ENCODE results near the gene RPL13.

The RPL13 gene

GRCh38 chr16:89536886-89537548 is 23.5 kb upstream of the RPL13 start:
- DNase-seq (ENCODE audit: extremely low read depth, low read depth), result no peak
- TF ChIP-seq CTCF (IDR thresholded peaks at IDR 0.05; ENCODE audit: low read depth, low read length), result no peak

- no peak for DNase-seq (ENCODE audit: extremely low read depth, low read depth)
- no peak for TF ChIP-seq CTCF (IDR thresholded peaks at IDR 0.05; ENCODE audit: low read depth, low read length)
Observed at GRCh38 chr16:89537549-89537925, 22.9 kb upstream of the RPL13 start.

- no peak for DNase-seq (ENCODE audit: extremely low read depth, low read depth)
- TF ChIP-seq CTCF (IDR thresholded peaks at IDR 0.05; ENCODE audit: low read depth, low read length), result no peak
Observed at GRCh38 chr16:89538286-89538685, 22.2 kb upstream of the RPL13 start.

GRCh38 chr16:89540557-89540956 is 19.9 kb upstream of the RPL13 start:
- TF ChIP-seq CTCF (IDR thresholded peaks at IDR 0.05; ENCODE audit: low read depth, low read length), result no peak
- no peak for DNase-seq (ENCODE audit: extremely low read depth, low read depth)

GRCh38 chr16:89541792-89542191 is 18.7 kb upstream of the RPL13 start:
- no peak for TF ChIP-seq CTCF (IDR thresholded peaks at IDR 0.05; ENCODE audit: low read depth, low read length)
- DNase-seq (ENCODE audit: extremely low read depth, low read depth), result no peak

- no peak for DNase-seq (ENCODE audit: extremely low read depth, low read depth)
- no peak for TF ChIP-seq CTCF (IDR thresholded peaks at IDR 0.05; ENCODE audit: low read depth, low read length)
Observed at GRCh38 chr16:89544113-89544512, 16.4 kb upstream of the RPL13 start.

GRCh38 chr16:89544713-89545043 is 15.8 kb upstream of the RPL13 start:
- TF ChIP-seq CTCF (IDR thresholded peaks at IDR 0.05; ENCODE audit: low read depth, low read length), result no peak

More at GRCh38 chr16:89544713-89545043, 15.8 kb upstream of the RPL13 start:
- DNase-seq (ENCODE audit: extremely low read depth, low read depth), result no peak
